NCI-H1092 treated with DMSO at 0.1 percent for 48 hours (cell line): ENCODE measurements around the gene RIPOR3.

Experiments used
- DNase-seq: peaks from one replicate; lab custom pipeline; 2025; lab: John Stamatoyannopoulos, UW

Gene RIPOR3

DNA sequence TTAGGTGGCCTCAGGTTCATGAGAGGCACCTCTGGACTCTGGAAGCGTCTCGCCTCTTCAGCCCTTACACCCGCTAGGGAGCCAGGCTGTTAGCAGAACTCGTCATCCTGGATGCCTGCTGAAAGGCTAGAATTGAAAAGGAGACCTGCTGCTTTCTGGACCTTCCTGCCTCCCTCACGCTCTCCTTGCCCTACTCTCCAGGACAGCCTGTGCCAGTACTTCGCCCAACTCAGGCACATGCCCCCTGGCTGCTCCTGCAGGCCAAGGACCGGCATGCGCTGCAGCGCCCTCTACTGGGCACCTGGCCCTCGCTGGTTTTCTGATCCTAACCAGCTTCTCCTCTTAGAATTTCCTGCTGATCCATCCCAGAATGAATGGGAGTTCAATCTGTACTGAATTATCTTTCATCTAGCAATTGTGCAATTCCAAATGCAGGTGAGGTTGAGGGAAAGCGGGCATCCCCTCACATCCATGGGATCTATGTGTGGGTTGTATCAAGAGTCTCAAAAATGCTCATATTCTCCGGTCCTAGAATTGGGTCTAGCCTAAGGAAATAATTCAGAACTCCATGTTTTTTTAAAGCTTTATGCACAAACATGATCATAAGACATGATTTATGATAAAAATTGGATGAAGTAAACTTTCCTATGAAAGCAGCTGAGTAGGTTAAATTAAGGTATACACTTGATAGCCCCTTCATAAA lies 103.2 kb downstream of the RIPOR3 start:
- peak; percentile 26 for DNase-seq

DNA sequence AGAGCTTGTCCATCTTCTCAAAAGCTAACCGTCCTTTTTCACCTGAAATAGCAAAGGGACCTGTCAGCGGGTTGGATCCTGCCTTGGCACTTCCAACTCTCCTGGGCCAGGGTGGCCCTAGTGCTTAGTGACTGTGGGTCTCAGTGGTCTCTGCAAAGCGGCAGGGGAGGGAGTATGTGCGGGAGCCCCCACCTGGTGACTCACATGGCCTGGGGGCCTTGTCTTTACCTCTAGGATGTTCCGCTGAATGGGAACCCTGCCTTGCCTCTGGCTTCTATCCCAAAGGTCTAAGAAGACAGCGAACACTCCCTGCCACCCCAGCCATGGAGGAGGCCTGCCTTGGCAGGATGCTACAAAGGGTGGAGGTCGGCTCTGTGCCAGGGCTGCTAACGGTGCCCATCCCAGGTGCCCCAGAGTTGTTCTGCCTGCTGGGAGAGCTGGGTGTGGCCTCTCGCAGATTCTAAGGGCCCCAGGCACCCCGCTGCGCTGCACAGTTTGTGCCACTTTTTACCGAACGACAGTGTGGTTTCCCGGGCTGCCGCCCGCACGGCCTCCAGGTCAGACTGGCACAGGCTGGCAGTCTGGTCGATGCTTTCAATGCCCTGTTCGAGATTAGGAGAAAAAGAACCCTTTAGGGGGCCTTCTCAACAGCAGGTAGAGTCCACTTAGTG lies 103.9 kb downstream of the RIPOR3 start:
- DNase-seq = peak; percentile 20

DNA sequence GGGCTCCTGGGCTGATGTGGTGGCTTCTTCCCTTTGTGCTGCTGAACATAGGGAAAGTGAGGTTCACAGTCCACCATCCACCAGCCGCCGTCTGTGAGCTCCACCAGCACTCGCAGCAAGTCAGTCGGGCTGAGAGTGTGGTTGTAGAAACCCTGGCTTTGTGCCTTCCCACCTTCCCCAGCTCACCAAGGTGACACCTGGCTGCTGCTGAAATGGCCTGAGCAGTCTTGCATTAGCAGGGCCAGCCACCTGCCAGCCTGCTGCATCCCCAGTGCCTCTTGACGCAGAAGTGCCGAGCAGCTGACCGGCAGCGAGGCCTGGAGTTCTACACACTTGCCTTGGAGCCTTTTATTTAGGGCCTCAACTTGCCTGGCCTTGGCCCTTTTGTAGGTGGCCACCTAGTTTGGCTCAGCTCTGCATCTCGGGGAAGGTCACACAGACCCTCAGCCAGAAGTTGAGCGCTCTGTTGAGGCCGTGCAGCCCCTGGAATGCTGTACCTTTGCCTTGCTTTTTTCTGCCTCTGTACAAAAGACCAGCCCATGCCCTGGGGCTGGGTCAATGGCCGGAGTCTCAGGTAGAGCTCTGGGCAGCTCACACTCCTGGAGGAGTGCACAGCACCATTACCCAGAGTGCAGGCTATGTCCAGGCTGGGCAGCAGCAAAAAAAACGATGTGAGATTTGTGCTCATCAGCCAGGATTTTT lies 104.7 kb downstream of the RIPOR3 start:
- DNase-seq = peak; percentile 15

DNA sequence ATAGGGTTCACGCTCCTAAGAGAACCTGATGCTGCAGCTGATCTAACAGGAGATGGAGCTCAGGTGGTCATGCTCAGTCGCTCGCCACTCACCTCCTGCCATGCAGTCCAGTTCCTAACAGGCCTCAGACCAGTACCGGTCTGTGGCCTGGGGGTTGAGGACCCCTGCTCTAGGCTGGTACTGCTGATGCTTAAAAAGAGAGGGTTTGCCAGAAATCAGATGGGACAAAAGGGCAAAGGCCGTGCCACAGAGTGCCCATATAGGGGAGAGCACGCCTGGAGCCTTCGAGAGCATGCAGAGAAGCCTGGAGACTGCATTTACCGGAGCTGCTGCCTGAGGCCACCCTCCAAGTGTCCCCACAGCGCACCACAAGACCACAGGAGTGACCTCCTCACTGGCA lies 105.7 kb downstream of the RIPOR3 start:
- no peak for DNase-seq

DNA sequence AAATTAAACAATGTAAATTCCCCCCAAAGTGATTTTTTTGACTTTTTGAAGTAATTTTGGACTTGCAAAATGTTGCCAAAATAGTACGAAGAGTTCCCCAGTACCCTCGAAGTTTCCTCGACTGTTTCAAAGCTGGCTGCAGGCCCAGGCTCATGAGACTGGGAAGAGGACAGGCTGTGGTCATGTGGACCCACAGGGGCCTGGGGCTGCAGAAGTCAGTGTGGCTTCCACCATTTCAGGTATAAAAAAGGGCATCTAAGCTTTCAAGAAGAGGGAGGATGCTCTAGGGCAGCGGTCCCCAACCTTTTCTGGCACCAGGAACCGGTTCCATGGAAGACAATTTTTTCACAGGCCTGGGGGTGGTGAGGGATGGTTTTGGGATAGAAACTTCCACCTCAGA lies 106.1 kb downstream of the RIPOR3 start:
- DNase-seq = no peak

DNA sequence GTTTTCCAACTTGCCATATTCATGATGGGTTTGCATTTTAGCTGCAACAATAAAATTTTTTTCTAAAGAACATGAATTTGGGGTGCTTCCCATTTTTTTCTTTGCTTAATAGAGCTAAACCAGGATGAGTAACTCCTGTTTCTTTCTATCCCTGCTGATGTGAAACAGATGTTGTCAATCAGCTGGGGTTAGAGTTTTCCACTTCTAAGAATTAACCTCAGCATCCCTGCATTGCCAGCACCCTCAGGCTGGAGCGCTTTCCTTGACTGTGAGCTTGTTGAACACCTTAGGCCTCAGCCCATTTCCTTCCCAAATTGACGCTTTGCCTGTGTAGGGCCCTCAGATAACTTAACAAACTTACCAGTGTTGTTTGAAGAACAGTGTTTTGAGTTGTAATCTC lies 106.7 kb downstream of the RIPOR3 start:
- DNase-seq = no peak

DNA sequence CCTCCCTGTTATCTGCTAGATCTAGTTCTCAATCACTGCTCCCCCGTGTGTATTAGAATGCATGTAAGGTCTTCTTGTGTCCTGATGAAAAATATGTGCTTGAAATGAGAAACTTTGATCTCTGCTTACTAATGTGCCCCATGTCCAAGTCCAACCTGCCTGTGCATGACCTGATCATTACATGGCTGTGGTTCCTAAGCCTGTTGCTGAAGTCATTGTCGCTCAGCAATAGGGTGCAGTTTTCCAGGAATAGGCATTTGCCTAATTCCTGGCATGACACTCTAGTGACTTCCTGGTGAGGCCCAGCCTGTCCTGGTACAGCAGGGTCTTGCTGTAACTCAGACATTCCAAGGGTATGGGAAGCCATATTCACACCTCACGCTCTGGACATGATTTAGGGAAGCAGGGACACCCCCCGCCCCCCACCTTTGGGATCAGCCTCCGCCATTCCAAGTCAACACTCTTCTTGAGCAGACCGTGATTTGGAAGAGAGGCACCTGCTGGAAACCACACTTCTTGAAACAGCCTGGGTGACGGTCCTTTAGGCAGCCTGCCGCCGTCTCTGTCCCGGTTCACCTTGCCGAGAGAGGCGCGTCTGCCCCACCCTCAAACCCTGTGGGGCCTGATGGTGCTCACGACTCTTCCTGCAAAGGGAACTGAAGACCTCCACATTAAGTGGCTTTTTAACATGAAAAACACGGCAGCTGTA lies 107.7 kb downstream of the RIPOR3 start:
- DNase-seq = no peak

DNA sequence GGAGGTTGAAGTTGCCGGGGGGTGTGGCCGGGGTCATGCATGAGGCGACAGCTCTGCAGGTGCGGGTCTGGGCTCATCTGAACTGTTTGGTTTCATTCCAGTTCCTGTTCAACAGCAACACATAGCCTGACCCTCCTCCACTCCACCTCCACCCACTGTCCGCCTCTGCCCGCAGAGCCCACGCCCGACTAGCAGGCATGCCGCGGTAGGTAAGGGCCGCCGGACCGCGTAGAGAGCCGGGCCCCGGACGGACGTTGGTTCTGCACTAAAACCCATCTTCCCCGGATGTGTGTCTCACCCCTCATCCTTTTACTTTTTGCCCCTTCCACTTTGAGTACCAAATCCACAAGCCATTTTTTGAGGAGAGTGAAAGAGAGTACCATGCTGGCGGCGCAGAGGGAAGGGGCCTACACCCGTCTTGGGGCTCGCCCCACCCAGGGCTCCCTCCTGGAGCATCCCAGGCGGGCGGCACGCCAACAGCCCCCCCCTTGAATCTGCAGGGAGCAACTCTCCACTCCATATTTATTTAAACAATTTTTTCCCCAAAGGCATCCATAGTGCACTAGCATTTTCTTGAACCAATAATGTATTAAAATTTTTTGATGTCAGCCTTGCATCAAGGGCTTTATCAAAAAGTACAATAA lies 108.6 kb downstream of the RIPOR3 start:
- DNase-seq = no peak

DNA sequence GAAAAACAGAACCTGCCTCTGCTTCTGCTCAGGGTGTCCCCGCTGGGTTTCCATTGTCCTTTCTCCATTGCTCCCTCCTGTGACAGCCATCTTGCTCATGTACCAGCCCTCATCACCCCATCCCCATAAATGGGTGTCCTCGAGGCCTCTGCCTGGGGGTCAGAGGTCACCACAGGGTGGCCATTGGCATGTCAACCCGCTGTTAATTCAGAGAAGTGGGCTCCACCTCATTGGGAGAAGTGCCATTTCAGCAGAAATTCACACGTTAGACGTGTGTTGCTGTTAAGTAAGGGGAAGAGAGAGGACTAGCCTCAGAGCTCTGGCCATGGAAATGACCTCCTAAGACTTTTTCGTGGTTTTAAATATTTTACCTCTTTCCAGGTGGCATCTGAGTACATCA lies 109.2 kb downstream of the RIPOR3 start:
- DNase-seq = no peak

DNA sequence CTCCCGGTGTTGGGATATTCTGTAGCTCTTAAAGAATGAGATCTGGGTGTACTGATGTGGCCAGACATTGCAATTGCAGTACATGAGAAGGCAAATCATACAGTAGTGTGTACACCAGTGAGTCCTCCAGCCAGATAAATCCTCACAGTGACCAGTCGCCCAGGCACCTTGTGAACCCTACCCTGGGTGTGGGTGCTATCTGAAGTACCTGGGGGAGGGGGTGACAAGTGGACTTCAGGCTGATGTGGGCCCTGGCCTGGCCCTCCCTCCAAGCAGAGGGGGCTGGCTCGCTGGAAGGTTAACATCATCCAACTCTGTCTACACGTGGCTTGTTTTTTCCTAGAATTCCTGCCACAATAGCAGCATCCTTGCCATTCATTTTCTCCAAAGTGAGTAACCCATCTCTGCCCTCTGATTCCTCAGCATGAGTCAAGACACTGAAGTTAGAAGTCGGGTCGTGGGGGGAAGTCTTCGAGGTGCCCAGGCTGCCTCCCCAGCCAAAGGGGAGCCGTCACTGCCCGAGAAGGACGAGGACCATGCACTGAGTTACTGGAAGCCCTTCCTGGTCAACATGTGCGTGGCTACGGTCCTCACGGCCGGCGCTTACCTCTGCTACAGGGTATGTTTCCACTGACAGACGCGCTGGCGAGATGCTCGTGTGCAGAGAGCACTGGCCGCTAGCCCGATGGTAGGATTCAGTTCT lies 110.3 kb downstream of the RIPOR3 start:
- no peak for DNase-seq

DNA sequence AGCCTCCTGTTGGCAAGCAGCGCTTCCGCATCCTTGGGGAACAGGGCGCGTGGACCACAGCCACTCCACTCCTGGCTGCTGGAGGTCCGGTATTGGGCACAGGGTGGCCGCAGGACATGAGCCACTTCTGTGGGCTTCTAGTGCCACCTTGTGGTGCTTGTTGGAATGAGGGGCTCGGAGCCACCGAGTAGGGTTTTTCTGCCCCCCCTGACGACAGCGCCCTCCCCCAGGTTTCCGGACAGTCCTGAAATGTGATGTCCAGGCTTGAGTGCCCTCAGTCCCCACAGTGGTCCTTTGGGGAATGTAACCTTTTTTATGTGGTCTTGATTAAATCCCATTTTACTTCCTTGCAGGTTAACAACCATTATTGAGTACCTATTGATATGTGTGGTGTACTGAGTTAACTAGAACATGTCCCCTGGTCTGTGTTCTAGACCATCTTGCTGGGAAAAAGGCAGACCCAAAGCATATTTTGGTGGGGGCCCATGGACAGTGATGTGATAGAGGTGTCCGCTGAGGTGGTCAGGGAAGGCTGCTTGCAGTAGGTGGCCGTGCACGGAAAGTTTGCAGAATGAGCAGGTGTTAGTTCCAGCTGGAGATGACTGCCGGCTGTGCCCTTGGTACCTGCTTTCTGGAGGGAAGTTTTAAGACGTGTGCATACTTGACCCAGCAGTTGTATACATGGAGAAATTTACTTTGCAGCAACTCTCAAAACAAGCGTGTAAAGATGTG lies 111.2 kb downstream of the RIPOR3 start:
- DNase-seq = peak; percentile 12

DNA sequence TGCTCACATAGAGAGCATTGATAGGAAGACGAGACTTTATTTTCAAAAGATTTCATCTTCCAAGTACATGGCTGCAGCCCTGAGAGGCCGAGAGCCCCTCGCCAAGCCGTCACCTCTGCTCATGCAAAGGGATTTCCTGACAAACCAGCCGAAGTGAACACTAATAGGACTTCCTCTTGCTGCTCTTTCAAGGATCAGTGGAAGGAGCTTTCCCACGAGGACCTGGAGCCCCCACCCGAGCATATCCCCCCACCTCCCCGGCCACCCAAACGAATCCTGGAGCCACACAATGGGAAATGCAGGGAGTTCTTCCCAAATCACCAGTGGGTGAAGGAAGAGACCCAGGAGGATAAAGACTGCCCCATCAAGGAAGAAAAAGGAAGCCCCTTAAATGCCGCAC lies 111.8 kb downstream of the RIPOR3 start:
- DNase-seq = no peak

DNA sequence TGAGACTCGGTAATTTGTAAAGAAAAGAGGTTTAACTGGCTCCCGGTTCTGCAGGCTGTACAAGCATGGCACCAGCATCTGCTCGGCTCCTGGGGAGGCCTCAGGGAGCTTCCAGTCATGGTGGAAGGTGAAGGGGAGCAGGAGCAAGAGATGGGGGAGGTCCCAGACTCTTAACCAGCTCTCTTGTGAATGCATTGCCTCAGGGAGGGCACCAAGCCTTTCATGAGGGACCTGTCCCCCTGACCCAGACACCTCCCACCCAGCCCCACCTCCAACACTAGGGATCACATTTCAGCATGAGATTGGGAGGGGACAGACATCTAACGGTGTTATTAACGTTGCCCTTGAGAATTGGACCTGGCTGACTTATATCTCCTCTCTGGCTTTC lies 112.6 kb downstream of the RIPOR3 start:
- DNase-seq = no peak

DNA sequence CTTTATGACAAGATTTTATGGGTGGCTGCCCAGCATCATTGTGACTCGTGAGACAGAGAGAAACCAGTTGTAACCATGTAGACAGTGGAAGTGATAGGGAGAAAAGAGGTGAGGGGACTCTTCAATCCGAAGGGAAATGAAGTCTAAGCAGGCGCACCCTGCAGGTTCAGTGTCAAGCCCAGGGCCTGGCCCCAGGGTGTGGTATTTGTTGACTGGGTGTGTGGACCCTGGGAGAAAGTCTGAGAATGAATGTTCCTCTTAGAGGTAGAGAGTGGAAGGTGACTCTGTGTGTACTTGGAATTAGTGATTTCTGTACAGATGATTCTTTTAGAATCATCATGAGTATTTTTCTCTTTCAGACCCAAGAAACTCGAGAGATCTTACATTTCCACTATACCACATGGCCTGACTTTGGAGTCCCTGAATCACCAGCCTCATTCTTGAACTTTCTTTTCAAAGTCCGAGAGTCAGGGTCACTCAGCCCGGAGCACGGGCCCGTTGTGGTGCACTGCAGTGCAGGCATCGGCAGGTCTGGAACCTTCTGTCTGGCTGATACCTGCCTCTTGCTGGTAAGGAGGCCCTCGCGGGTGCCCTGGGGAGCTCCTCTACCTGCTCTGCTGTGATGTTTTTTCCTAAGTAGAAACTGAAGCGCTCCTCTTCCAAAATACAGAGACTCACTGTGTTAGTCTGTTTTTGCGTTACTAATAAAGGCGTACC lies 113.1 kb downstream of the RIPOR3 start:
- no peak for DNase-seq

DNA sequence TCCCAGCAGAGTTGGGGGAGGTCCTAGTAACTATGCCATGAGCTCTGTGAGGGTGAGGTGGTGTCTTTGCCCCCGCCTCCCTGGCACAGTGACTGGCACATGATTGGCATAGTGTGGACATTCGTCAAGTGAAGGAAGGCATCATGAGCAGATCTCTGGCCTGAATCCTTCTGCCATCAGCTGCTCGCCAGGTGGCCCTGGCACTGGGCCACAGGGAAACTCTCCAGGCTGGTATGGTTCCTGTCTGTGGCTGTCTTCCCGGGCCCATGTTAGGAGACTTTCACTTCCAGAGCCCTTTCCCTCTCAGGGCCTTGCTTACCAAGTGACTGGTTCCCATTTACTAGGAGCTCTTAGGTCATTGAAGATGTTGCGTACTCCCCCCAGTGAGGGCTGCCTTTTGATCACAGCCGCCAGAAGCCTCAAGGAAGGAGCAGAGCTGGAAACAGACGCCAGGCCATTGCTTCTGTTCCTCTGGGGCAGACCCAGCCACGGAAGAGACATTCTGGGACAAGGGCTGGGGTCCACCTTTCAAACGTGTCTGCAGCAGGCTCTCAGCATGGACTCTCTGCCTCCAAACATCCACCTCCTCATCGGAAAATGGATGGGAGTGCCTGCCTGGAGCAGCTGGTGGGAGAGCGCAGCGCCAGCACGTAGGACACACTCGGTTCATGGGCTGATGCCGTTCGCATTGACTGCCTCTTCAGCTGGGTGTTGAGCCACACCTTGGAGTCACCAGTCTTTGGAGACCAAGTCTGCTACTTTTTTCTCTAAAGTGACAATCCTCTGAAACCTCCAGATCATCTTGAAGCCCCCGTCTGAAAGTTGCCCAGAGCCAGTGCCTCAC lies 113.9 kb downstream of the RIPOR3 start:
- DNase-seq = peak; percentile 75

DNA sequence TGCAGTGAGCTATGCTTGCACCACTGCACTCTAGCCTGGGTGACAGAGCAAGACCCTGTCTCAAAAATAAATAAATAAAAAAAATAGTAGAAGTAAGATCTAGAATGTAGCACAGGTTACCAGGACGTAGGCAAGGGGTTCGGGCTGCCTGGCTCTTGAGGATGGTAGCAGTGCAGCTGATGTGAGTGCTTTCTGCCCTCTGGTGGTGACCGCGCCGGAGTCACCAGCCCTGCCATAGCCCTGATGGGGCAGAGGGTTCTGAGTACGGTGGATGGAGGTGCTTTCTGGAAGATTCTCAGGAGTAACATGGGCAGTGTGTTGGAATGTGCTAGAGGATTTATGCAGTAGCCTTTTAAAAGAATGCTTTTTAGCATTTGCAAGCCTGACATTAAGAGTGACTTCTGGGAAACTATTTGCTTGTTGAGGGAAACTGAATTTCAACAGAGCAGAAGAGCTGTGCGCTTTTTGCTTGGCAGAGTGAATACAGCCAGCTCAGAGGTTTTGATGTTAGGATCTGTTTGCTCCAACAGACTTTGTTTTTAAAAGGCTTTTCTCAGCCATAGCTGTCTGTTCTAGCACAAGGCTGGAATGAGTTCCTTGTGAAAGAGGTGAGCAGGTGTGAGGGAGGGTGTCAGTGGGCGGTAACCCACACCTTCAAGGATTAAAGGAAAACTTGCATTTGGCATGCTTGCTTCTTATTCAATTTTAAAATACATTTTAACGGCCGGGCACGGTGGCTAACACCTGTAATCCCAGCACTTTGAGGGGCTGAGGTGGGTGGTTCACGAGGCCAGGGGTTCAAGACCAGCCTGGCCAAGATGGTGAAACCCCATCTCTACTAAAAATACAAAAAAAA lies 115.2 kb downstream of the RIPOR3 start:
- peak; percentile 70 for DNase-seq

DNA sequence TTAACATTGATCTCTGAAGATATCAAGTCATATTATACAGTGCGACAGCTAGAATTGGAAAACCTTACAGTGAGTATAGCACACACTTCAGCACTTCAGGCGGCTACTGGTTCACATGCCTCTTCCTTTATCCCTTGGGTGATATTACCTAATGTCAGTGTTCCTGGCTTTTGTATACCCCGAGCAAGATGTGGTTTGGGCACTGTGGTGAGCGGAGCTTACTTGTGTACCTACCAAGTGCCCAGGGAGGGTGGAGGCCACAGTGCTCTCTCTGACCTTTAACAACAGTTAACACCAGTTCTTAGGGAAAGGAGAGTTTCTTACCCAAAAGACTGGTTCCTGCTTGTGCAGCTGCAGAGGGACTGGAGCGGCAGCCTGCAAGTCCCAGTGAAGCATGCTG lies 116.8 kb downstream of the RIPOR3 start:
- no peak for DNase-seq

DNA sequence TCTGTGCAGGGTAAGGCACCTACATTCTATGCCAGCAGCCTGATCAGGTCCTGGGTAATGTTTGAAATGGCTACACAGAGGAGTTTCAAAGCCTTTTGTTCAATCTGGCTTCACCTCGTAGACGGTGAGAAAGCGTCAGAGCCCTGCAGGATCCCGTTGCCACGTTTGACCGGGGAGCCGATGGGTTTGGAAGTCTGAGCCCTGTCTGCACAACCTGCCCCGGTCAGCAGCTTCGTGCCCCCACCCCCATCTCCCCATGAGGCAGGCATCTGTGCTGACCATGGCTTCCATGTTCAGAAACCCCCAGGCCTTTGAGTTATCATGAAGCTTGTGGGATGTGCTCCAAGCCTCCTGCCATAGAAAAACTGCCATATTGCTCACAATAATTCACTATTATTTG lies 117.2 kb downstream of the RIPOR3 start:
- no peak for DNase-seq
